K562 (cell line): ENCODE measurements around the gene SDR42E2. TPM values are rescaled to one million over a fixed set of nuclear protein-coding genes. Genes with fewer than 3 reads are reported as not detected.

Source experiments
- BRD4 ChIP-seq: fragments of 200-600 bp; sonication (generic); IDR thresholded peaks from 2 replicates; pipeline ENCODE4 v1.6.1; 2017; ENCODE audit warnings: inconsistent platforms
- CBX2 ChIP-seq: fragments of 200-600 bp; sonication (generic); IDR thresholded peaks from one replicate; pipeline ENCODE4 v1.6.1; 2012; ENCODE audit warnings: mild to moderate bottlenecking, low read length, inconsistent platforms; ENCODE audit not compliant: insufficient read depth, poor library complexity, severe bottlenecking
- CHCHD3 ChIP-seq: fragments of 250-450 bp; sonication (Bioruptor Pico); IDR thresholded peaks from 2 replicates; pipeline ENCODE4 v2.1.2; 2022; ENCODE audit warnings: mild to moderate bottlenecking
- DACH1 ChIP-seq: fragments of 450-650 bp; IDR thresholded peaks from 2 replicates; pipeline ENCODE4 v1.6.1; 2018; ENCODE audit not compliant: partially characterized antibody
- DLX4 ChIP-seq: fragments of 250-450 bp; sonication (Bioruptor Pico); IDR thresholded peaks from 2 replicates; pipeline ENCODE4 v1.6.1; 2021; ENCODE audit warnings: mild to moderate bottlenecking
- EP300 ChIP-seq: IDR thresholded peaks from 2 replicates; pipeline ENCODE4 v1.6.1; 2012; ENCODE audit warnings: low read length, improper control_type of control experiment
- GTF2E2 ChIP-seq: fragments of 200-800 bp; sonication (Bioruptor generic); IDR thresholded peaks from 2 replicates; pipeline ENCODE4 v1.6.1; 2016; ENCODE audit warnings: missing genetic modification characterization, missing compliant biosample characterization
- ILK ChIP-seq: fragments of 450-650 bp; IDR thresholded peaks from 2 replicates; pipeline ENCODE4 v1.6.1; 2016; ENCODE audit warnings: missing genetic modification characterization, low read depth, mild to moderate bottlenecking, missing compliant biosample characterization, moderate library complexity, borderline replicate concordance
- KDM4B ChIP-seq, 2 experiments: fragments of 450-650 bp in 1 of 2; sonication (generic) in 1 of 2; IDR thresholded peaks; 2 replicates each; pipeline ENCODE4 v1.6.1; 2016 to 2017; ENCODE audit warnings: borderline replicate concordance in 2 of 2, antibody characterized with exemption in 1 of 2, low read depth in 1 of 2, mild to moderate bottlenecking in 1 of 2
- PTBP1 ChIP-seq: fragments of 200-400 bp; formaldehyde crosslinking; IDR thresholded peaks from 2 replicates; pipeline ENCODE4 v1.6.1; 2017; ENCODE audit warnings: low read depth, low read length
- PYGO2 ChIP-seq: fragments of 450-650 bp; IDR thresholded peaks from 2 replicates; pipeline ENCODE4 v1.6.1; 2016; ENCODE audit warnings: mild to moderate bottlenecking, missing genetic modification characterization, moderate library complexity, missing compliant biosample characterization
- SAFB2 ChIP-seq: fragments of 200-400 bp; formaldehyde crosslinking; IDR thresholded peaks from 2 replicates; pipeline ENCODE4 v1.6.1; 2018; ENCODE audit warnings: borderline replicate concordance, low read length, low read depth, moderate library complexity; ENCODE audit not compliant: severe bottlenecking
- ZBTB7A ChIP-seq: IDR thresholded peaks from 2 replicates; pipeline ENCODE4 v1.6.1; 2011; ENCODE audit warnings: low read depth, mild to moderate bottlenecking, low read length, moderate library complexity, borderline replicate concordance; ENCODE audit not compliant: control insufficient read depth
- ZFP36 ChIP-seq: fragments of 150-350 bp; IDR thresholded peaks from 2 replicates; pipeline ENCODE4 v1.6.1; 2018; ENCODE audit warnings: low read length, low read depth; ENCODE audit not compliant: partially characterized antibody
- ZFPM2 ChIP-seq: fragments of 250-450 bp; sonication (Bioruptor Pico); IDR thresholded peaks from 2 replicates; pipeline ENCODE4 v1.5.1; 2022; ENCODE audit warnings: mild to moderate bottlenecking
- ZNF583 ChIP-seq: fragments of 250-450 bp; sonication (Bioruptor Pico); IDR thresholded peaks from 2 replicates; pipeline ENCODE4 v1.4.0; 2020
- polyA plus RNA-seq, 8 experiments: library from polyadenylated mRNA; depleted of rRNA in 4 of 8; stranded (reverse) in 5 of 8; unstranded in 3 of 8; fragments of >200 nt; fragmentation: Nextera tagmentation in 2 of 8; fragmentation: Illumina TruSeq in 1 of 8; extraction: Ambion mirVana in 2 of 8; extraction: Trizol in 1 of 8; gene quantifications; 2 replicates each; pipeline versions ENCODE4 v1.2.1 to v1.2.3, GENCODE V29; 2011 to 2014; ENCODE audit warnings: inconsistent platforms in 1 of 8, missing spikeins in 1 of 8
- total RNA-seq, 7 experiments: library from RNA; depleted of rRNA in 6 of 7; stranded (reverse); fragments of >200 nt in 6 of 7; fragmentation: Illumina TruSeq in 2 of 7; extraction: Trizol in 2 of 7; gene quantifications; 2 replicates each; pipeline versions ENCODE4 v1.2.1 to v1.2.3, GENCODE V29; 2011 to 2021; ENCODE audit warnings: low replicate concordance in 1 of 7
- TF ChIP-seq, protein P1 (sequence below): fragments of 250-450 bp; sonication (Bioruptor Pico); IDR thresholded peaks from 2 replicates; pipeline ENCODE4 v1.4.0; 2020; ENCODE audit warnings: mild to moderate bottlenecking, moderate library complexity, borderline replicate concordance
- TF ChIP-seq, protein P2 (sequence below): IDR thresholded peaks from 2 replicates; pipeline ENCODE4 v1.6.1; 2011; ENCODE audit not compliant: insufficient read length; ENCODE audit errors: extremely low read depth

Gene SDR42E2
- total and polyA plus RNA-seq, 9 of the 15 experiments (the other 6 are each of a cell fraction or from before 2014, with no cell fraction given), result 0.03 to 0.07 (median 0.04) TPM; not detected in 4

- TF ChIP-seq, protein P1, sequence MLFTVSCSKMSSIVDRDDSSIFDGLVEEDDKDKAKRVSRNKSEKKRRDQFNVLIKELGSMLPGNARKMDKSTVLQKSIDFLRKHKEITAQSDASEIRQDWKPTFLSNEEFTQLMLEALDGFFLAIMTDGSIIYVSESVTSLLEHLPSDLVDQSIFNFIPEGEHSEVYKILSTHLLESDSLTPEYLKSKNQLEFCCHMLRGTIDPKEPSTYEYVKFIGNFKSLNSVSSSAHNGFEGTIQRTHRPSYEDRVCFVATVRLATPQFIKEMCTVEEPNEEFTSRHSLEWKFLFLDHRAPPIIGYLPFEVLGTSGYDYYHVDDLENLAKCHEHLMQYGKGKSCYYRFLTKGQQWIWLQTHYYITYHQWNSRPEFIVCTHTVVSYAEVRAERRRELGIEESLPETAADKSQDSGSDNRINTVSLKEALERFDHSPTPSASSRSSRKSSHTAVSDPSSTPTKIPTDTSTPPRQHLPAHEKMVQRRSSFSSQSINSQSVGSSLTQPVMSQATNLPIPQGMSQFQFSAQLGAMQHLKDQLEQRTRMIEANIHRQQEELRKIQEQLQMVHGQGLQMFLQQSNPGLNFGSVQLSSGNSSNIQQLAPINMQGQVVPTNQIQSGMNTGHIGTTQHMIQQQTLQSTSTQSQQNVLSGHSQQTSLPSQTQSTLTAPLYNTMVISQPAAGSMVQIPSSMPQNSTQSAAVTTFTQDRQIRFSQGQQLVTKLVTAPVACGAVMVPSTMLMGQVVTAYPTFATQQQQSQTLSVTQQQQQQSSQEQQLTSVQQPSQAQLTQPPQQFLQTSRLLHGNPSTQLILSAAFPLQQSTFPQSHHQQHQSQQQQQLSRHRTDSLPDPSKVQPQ (CRISPR knock-in tag), result no peak
- TF ChIP-seq KDM4B (IDR thresholded peaks at IDR 0.05; ENCODE audit: borderline replicate concordance in 2 of 2, low read depth in 1 of 2) (no peak), DACH1 (no peak), ZBTB7A (0 out of 2 replicates have a peak, but pooled peaks have one; percentile 2), GTF2E2 (tag) (no peak), BRD4 (no peak), ZFP36 (no peak), CBX2 (no peak), DLX4 (no peak), EP300 (no peak), PYGO2 (tag) (no peak), ZFPM2 (no peak), PTBP1 (0 out of 2 replicates have a peak, but pooled peaks have one; percentile 27), CHCHD3 (no peak), ILK (tag) (no peak), SAFB2 (no peak), ZNF583 (no peak)
- TF ChIP-seq, protein P2, sequence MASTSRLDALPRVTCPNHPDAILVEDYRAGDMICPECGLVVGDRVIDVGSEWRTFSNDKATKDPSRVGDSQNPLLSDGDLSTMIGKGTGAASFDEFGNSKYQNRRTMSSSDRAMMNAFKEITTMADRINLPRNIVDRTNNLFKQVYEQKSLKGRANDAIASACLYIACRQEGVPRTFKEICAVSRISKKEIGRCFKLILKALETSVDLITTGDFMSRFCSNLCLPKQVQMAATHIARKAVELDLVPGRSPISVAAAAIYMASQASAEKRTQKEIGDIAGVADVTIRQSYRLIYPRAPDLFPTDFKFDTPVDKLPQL, result no peak
Measured at GRCh38 chr16:22190776-22191531, 28.6 kb downstream of the SDR42E2 start (continued).
